ENCODE results near the gene MRPL12.

Gene MRPL12

GRCh38 chr17:81715107-81715871 is 12.1 kb downstream of the MRPL12 start:
- no peak for DNase-seq (ENCODE audit: extremely low read depth in 1 of 2, low read depth in 1 of 2)

DNA sequence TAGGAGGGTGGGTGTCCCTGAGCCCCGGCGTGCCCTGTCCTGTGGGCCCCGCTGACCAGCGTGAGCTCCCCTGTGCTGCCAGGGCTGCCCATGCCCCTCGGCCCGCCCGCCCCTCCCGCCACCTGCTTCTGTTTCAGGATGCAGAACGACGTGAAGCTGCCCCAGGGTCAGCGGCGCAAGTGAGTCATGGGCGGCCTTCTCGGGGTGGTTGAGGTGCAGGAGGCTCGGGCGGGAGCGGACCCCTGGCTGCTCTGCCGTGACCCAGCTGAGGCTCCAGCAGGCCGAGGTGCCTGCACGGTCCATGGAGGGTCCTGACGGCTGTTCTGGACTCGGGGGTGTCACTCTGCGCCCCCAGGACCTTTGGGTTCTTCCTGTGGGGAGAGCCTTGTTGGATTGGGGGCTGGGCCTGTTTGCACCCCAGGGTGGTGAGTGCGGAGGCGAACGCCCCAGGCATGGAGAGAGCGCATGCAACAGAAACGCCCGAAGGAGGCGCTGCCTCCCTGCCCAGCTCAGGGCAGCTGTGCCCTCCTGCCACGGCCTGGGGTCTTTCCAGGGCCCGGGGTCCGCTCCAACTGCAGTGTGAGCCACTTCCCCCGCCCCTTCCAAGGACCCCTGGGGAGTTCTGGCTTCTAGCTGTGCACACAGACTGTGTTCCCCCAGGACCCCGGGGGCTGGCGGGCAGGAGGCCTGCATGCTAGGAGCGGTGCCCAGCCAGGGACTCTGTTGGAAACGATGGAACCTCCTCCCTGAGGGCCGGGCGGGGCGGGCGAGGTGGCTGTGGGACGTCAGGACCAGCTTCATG is 12.9 kb downstream of the MRPL12 start:
- no peak for DNase-seq (ENCODE audit: extremely low read depth in 1 of 2, low read depth in 1 of 2)

DNA sequence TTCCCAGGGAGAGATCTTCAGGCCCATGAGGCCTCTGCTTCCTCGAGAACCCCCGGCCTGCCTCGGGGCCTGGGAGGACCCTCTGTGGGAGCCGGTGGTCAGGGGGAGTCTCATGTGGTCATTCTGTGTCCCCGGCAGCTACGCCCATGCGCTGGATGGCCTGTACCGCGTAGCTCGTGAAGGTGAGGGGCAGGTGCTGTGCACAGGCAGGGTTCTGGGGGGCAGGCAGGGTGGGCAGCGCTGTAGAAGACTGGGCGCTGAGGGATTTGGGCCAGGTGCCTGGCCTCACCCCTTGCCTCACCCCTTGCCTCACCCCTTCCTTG is 13.5 kb downstream of the MRPL12 start:
- no peak for DNase-seq (ENCODE audit: extremely low read depth in 1 of 2, low read depth in 1 of 2)

GRCh38 chr17:81717049-81717765 is 14.0 kb downstream of the MRPL12 start:
- DNase-seq (ENCODE audit: extremely low read depth in 1 of 2, low read depth in 1 of 2): no peak

DNA sequence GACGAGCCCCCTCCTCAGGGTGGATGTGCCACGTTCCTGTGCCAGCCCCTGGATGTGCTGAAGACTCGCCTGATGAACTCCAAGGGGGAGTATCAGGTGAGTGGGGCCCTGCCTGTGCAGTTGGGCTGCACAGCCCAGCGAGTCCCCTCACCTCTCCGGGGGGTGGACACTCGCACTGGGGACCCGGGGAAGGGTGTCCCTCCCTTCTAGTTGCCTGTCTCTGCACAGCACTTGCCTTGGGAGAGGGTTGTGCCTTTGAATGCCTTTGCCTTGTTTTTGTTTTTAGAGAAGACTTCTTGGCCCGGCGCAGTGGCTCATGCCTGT is 14.6 kb downstream of the MRPL12 start:
- no peak for DNase-seq (ENCODE audit: extremely low read depth in 1 of 2, low read depth in 1 of 2)

GRCh38 chr17:81719410-81720266 is 16.5 kb downstream of the MRPL12 start:
- no peak for DNase-seq (ENCODE audit: extremely low read depth in 1 of 2, low read depth in 1 of 2)

DNA sequence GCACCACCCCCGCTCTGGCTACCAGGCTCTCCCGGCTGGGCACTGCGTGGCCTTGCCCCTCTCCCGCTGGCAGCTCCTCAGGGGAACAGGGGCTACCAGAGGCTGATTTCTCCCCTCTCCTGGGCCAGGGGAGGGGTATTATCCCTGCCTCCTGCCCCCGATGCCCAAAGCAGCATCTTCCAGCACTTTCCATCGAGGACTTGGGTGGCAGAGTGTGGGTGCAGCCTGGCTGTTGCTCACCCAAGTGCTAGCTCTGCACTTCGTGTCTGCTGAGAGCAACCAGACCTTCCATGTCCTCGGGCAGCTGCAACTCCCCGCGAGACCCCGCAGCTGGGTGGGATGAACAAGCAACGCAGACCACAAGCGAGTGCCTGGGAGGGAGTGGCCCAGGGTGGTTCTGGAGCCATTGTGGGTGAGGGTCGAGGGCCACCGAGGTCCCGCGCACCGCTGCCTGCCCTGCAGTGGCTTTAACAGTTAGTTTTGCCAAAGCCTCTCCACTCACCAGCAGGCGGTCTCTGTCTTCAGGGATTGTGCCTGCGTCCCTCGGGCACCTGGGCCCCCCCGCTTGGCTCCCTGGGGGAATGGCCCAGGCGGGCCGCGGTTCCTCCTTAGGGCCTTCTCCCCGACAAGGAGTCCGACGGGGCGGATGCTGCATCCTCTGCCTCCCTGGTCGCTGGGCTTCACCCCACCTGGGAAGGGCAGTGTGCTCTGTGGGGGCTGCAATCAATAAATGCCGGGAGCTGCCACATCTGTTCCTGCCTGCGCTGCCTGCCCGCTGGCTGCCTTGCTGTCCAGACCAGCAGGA is 17.3 kb downstream of the MRPL12 start:
- DNase-seq (ENCODE audit: extremely low read depth in 1 of 2, low read depth in 1 of 2): no peak

DNA sequence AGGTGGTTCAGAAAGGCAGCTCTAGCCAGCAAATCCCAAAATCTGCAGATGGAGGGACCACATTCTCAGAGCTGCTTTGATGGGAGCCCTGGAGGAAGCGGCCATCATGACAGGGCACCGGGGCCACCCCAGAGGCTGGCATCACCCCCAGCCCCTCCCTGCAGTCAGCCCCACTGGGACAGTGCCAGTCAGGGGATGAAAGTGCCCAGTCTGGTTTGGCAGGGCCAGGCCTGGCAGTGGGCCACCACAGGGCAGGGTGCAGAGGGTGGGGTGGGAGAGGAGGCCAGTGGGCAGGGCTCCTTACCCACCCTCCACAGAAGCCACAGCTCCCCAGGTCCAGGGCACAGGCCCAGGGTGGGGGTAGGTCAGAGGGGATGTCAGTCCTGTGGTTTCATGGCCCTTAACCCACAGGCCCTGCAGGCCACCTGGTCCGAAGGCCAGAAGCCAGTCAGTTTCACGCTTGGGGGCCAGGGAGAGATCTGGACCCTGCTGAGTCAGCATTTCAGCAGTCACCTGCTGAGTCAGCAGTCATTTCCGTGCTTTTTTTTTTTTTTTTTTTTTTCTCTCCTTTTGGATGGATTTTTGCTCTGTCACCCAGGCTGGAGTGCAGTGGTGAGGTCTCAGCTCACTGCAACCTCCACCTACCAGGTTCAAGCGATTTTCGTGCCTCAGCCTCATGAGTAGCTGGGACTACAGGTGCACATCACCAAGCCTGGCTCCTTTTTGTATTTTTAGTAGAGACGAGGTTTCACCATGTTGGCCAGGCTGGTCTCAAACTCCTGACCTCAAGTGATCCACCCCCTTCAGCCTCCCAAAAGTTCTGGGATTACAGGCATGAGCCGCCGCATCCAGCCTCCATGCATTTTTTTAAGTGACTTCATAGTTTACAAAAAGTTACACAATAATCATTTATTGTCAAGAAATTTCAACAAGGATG is 19.3 kb downstream of the MRPL12 start:
- DNase-seq (ENCODE audit: extremely low read depth in 1 of 2, low read depth in 1 of 2): no peak

DNA sequence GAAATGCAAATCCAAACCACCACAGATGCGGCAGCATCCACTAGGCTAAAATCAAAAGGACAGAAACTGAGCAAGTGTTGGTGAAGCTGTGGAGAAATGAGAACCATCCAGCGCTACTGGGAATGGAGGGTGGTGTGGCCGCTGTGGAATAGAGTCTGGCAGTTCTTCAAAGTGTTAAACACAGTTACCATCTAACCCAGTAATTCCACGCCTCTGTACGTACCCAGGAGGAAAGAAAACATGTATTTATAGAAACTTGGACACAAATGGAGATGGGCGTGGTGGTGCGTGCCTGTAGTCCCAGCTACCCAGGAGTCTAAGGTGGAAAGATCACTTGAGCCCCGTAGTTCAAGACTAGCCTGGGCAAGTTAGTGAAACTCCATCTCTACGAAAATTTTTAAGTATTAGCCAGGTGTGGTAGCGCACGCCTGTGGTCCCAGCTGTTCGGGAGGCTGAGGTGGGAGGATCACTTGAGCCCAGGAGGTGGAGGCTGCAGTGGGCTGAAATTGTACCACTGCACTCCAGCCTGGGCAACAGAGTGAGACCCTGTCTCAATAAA is 20.6 kb downstream of the MRPL12 start:
- no peak for DNase-seq (ENCODE audit: extremely low read depth in 1 of 2, low read depth in 1 of 2)

- DNase-seq (ENCODE audit: extremely low read depth in 1 of 2, low read depth in 1 of 2): no peak
These were observed 22.3 kb downstream of the MRPL12 start for GRCh38 chr17:81725439-81725838.

GRCh38 chr17:81726004-81726403 is 22.8 kb downstream of the MRPL12 start:
- no peak for DNase-seq (ENCODE audit: extremely low read depth in 1 of 2, low read depth in 1 of 2)

GRCh38 chr17:81727324-81728031 is 24.3 kb downstream of the MRPL12 start:
- no peak for DNase-seq (ENCODE audit: extremely low read depth in 1 of 2, low read depth in 1 of 2)

DNA sequence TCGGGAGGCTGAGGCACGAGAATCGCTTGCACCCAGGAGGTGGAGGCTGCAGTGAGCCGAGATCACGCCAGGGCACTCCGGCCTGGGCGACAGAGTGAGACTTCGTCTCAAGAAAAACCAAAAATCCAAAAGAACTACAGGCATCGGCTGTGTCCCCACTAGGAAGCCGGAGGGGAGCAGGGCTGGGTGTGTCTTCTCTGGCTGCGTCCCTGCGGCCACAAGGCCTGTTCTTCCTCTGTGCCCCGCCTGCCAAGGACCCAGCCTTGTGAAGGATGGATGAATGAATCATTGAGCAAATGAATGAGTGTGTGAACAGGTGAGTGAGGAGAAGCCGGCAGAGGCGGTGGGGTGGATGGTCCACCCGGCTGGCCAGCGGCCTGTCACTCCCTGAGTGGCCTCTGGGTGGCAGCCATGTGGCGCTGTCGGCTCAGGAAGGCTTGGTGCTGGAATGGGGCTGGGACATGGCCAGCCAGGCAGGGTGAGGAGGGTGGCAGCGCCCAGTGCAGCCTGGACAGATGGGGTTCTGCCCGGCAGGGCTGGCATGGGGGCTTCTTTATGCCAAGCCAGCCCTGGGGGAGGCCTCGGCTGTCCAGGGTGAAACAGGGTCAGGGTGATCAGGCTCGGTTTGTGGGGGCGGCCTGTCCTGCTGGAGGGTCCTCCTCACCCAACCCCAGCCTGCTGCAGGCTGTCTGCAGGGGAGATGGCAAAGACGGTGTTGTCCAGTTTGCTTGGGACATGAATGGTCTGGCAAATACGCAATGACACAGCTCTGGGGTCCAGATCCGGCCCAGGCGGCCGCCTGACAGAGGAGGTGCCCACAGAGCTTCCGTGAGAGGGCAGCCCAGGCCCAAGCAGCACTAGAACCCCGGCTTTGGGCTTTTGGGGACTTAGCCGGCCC is 30.6 kb downstream of the MRPL12 start:
- peak in 1 of 2 donors; percentile 45 for DNase-seq (ENCODE audit: extremely low read depth in 1 of 2, low read depth in 1 of 2)

- no peak for DNase-seq (ENCODE audit: extremely low read depth in 1 of 2, low read depth in 1 of 2)
These were observed 31.5 kb downstream of the MRPL12 start for GRCh38 chr17:81734405-81735263.

- DNase-seq (ENCODE audit: extremely low read depth in 1 of 2, low read depth in 1 of 2): no peak
These were observed 32.3 kb downstream of the MRPL12 start for GRCh38 chr17:81735264-81736102.

All from stimulated activated CD8-positive, alpha-beta memory T cell treated with anti-CD3 and anti-CD28 coated beads, Interleukin-7, amount 100 ng/mL, for 48 hours (primary cell).